ENCODE measurements around the gene SP140. TPM values are rescaled to one million over a fixed set of nuclear protein-coding genes. Genes with fewer than 3 reads are reported as not detected.

Gene SP140
- polyA plus RNA-seq, 3 donors, result 2.5 to 7.3 (median 5.9) TPM

- Mint-ChIP-seq H3K4me3 (no peak overlapping the region), H3K36me3 (peaks cover 28 to 56% of the 10 kb centered on the region in 2 donors)
These were observed 17.0 kb upstream of the SP140 start for GRCh38 chr2:230208576-230208975.

GRCh38 chr2:230209422-230210051, 16.0 kb upstream of the SP140 start:
- Histone ChIP-seq H2AFZ (ENCODE audit: insufficient read depth, low read depth, low read length, poor library complexity, severe bottlenecking) (no peak overlapping the region), H3K27me3 (ENCODE audit: control insufficient read depth in 2 of 2, insufficient read depth in 2 of 2, low read length in 2 of 2) (no peaks in the 10 kb centered on the region), H3K9ac (ENCODE audit: insufficient read depth, low read length, poor library complexity, severe bottlenecking) (no peak overlapping the region), H3K4me1 (ENCODE audit: control insufficient read depth in 1 of 2, insufficient read depth in 2 of 2, low read length in 2 of 2) (peaks cover 60 to 66% of the 10 kb centered on the region in 2 donors), H3K36me3 (replicated peaks in 1 of 2; ENCODE audit: control insufficient read depth in 1 of 2, insufficient read depth in 2 of 2, low read length in 2 of 2) (peaks cover 82 to 90% of the 10 kb centered on the region in 2 donors), H3K4me3 (replicated peaks in 1 of 3; ENCODE audit: low read depth in 2 of 3, low read length in 3 of 3) (peak overlapping the region in 1 of 3 experiments; percentile 5), H4K20me1 (ENCODE audit: insufficient read depth, low read length) (peaks cover 27% of the 10 kb centered on the region), H3K4me2 (replicated peaks; ENCODE audit: extremely low read depth, low read length, poor library complexity, severe bottlenecking) (peak overlapping the region; percentile 39), H3K27ac (ENCODE audit: low read depth in 1 of 2, low read length in 2 of 2) (peak overlapping the region in 1 of 2 donors; percentile 72), H3K9me3 (replicated peaks in 1 of 2; ENCODE audit: control insufficient read depth in 1 of 2, insufficient read depth in 1 of 2, low read length in 2 of 2) (no peaks in the 10 kb centered on the region), H3K79me2 (ENCODE audit: insufficient read depth, low read length) (no peaks in the 10 kb centered on the region)
- Mint-ChIP-seq H3K4me3 (no peak overlapping the region), H3K27me3 (ENCODE audit: low read depth in 3 of 3) (no peaks in the 10 kb centered on the region), H3K9me3 (peaks cover 0 to 3% (median 0%) of the 10 kb centered on the region in 7 donors), H3K4me1 (peaks cover 20% of the 10 kb centered on the region), H3K27ac (no peak overlapping the region), H3K36me3 (peaks cover 18 to 57% of the 10 kb centered on the region in 2 donors)
- WGBS (ENCODE audit: insufficient coverage), result no CpG with 5 or more reads among the region's 1 CpG
- peak; percentile 38 to 73 (median 63) for DNase-seq
- intact Hi-C loops (cut with micrococcal nuclease), result loop anchor here in 1 of 2 donors (10.0 kb wide), 1 partner anchor 205 kb away; the partner anchor contains the start of gene SP100
- TF ChIP-seq CTCF (IDR thresholded peaks at IDR 0.05), result no peak

More at GRCh38 chr2:230208576-230208975, 17.0 kb upstream of the SP140 start:
- no peaks in the 10 kb centered on the region for H3K9me3 ChIP-seq (replicated peaks in 1 of 2; ENCODE audit: control insufficient read depth in 1 of 2, insufficient read depth in 1 of 2, low read length in 2 of 2)
- Mint-ChIP-seq H3K4me1 (peaks cover 18% of the 10 kb centered on the region), H3K27me3 (ENCODE audit: low read depth in 3 of 3) (no peaks in the 10 kb centered on the region), H3K27ac (no peak overlapping the region), H3K9me3 (peaks cover 0 to 3% (median 0%) of the 10 kb centered on the region in 7 donors)
- H3K4me2 ChIP-seq (replicated peaks; ENCODE audit: extremely low read depth, low read length, poor library complexity, severe bottlenecking), result no peak overlapping the region
- no peak overlapping the region for H2AFZ ChIP-seq (ENCODE audit: insufficient read depth, low read depth, low read length, poor library complexity, severe bottlenecking)
- H3K9ac ChIP-seq (ENCODE audit: insufficient read depth, low read length, poor library complexity, severe bottlenecking), result no peak overlapping the region
- H3K36me3 ChIP-seq (replicated peaks in 1 of 2; ENCODE audit: control insufficient read depth in 1 of 2, insufficient read depth in 2 of 2, low read length in 2 of 2), result peaks cover 80 to 90% of the 10 kb centered on the region in 2 donors
- peaks cover 21% of the 10 kb centered on the region for H4K20me1 ChIP-seq (ENCODE audit: insufficient read depth, low read length)
- H3K4me3 ChIP-seq (replicated peaks in 1 of 3; ENCODE audit: low read depth in 2 of 3, low read length in 3 of 3), result no peak overlapping the region
- TF ChIP-seq CTCF (IDR thresholded peaks at IDR 0.05), result no peak
- intact Hi-C loops (cut with micrococcal nuclease), result no loop called here
- H3K27me3 ChIP-seq (ENCODE audit: control insufficient read depth in 2 of 2, insufficient read depth in 2 of 2, low read length in 2 of 2), result no peaks in the 10 kb centered on the region
- H3K4me1 ChIP-seq (ENCODE audit: control insufficient read depth in 1 of 2, insufficient read depth in 2 of 2, low read length in 2 of 2), result peaks cover 60 to 66% of the 10 kb centered on the region in 2 donors
- H3K79me2 ChIP-seq (ENCODE audit: insufficient read depth, low read length), result no peaks in the 10 kb centered on the region
- no peak for DNase-seq
- H3K27ac ChIP-seq (ENCODE audit: low read depth in 1 of 2, low read length in 2 of 2), result no peak overlapping the region
